ENCODE data around the gene TRAPPC4.
"Not testable (repeated sequence)": the region's sequence is repeated elsewhere in the genome, so short reads cannot be mapped to it uniquely, and the experiment has no call there.

Gene TRAPPC4

GRCh38 chr11:119056421-119056999 lies 37.9 kb downstream of the TRAPPC4 start:
- H3K27ac ChIP-seq = peak overlapping the region; percentile 10 to 98 (median 88)
- peak overlapping the region; percentile 85 to 99 (median 92) for H3K4me3 ChIP-seq

- Histone ChIP-seq H3K27ac (peak within 1 kb of the TSS; percentile 10 to 98 (median 88)), H3K4me3 (peak within 1 kb of the TSS; percentile 85 to 99 (median 92))
Measured at GRCh38 chr11:119057000-119057769, 38.6 kb downstream of the TRAPPC4 start, which contains the start of gene HYOU1. HYOU1 (minus strand) TSS chr11:119057205; CDS start chr11:119056160, 1,045 bp downstream.

GRCh38 chr11:119059128-119059527 lies 40.6 kb downstream of the TRAPPC4 start:
- not testable (repeated sequence) for H3K4me3 ChIP-seq, H3K27ac ChIP-seq

GRCh38 chr11:119061256-119061655 lies 42.7 kb downstream of the TRAPPC4 start:
- no peak overlapping the region for H3K4me3 ChIP-seq

GRCh38 chr11:119062779-119063178 lies 44.2 kb downstream of the TRAPPC4 start:
- no peak overlapping the region for H3K4me3 ChIP-seq
- no peak overlapping the region for H3K27ac ChIP-seq

More at GRCh38 chr11:119061256-119061655, 42.7 kb downstream of the TRAPPC4 start:
- H3K27ac ChIP-seq = no peak overlapping the region

- peak overlapping the region in 1 of 21 experiments; percentile 54 for H3K27ac ChIP-seq
- H3K4me3 ChIP-seq = no peak overlapping the region
Measured at GRCh38 chr11:119065369-119065768, 46.8 kb downstream of the TRAPPC4 start.

- peak within 1 kb of the TSS; percentile 57 to 97 (median 76) for H3K4me3 ChIP-seq
- peak within 1 kb of the TSS; percentile 57 to 92 (median 87) for H3K27ac ChIP-seq
Measured at GRCh38 chr11:119067371-119068222, 49.0 kb downstream of the TRAPPC4 start, which contains the start of gene VPS11. VPS11 (plus strand) TSS chr11:119067818; CDS start chr11:119067824, 6 bp downstream.
